HG03442 (cell line): Measurements from ENCODE around the gene MAFF.

Source experiments
- ATAC-seq: cut with Tn5 transposase; IDR thresholded peaks from one replicate; pipeline ENCODE4 v1.9.1; 2021; ENCODE audit warnings: mild to moderate bottlenecking, moderate library complexity; ENCODE audit not compliant: unreplicated experiment

MAFF gene

GRCh38 chr22:38203090-38203810 lies 1.5 kb downstream of the MAFF start:
- no peak for ATAC-seq

DNA sequence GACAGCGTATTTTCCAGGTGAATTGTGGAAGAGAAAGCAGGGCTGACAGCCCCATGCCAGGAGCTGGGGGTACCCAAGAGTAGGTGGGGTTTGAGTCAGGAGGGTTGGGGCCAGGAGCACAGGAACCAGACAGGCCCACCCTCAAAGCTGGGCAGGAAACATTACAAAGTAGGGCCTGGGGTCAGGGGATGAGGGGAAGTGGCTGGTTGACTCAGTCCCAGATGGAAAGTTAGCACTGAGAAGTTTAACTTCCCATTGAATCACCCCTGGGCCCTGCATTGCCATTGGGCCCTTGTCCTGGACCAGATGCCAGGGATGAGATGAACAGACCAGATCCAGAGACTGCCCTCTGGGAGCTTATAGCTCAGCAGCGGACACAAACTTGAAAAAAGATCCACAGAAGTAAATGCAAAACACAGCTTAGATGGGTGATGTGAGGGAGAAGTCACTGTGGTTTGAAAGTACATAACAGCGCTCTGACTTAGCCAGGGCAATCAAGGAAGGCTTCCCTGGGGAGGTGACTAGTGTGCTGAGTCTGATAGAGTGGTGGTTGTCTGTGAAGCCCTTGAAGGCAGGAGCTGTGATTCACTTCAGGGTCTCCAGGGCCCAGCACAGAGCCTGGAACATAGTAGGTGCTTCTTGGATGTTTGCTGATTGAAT lies 2.2 kb downstream of the MAFF start:
- ATAC-seq = no peak

- ATAC-seq = no peak
These were observed 3.0 kb downstream of the MAFF start for GRCh38 chr22:38204784-38205183.

DNA sequence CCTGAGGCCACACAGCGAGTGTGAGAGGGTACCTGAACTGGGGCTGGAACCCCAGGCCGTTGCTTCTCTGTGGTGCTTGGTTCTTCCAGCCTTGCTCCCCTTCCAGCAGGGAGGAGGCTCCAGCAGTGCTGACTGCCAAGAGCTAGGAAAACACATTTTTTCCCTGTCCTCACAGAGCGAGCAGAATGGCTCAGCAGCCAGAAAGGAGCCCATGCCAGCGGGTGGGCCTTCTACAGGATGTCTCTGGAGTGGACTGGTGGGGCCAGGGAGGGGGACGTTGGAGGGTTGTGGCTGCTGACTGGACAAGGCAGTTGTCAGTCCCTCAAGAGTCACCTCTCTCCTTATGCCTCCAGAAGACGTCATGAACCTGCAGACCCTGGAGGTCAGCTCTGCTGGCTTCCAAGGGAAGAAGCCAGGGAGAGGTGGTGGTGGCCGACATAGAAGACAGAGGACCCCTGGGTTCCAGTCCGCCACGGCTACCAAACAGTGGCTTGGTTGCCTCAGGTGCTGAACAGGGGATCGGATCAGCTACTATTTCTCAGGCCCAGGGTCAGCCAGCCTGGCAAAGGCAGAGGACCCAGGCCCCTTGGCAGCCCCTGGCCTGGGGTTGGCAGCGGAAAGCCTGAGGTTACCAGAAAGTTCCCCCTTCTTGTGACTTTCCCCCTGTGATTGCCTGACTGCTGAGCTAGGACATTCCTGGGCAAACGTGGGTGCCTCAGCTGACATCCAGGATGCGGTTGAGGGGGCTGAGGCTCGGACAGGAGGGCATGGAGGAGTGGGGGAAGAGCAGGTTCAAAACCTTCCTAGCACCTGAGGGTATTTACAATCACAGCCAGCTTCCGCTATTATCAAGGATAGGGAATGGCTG lies 3.7 kb downstream of the MAFF start:
- ATAC-seq = no peak

- no peak for ATAC-seq
These were observed 6.2 kb downstream of the MAFF start for GRCh38 chr22:38207898-38208432.

DNA sequence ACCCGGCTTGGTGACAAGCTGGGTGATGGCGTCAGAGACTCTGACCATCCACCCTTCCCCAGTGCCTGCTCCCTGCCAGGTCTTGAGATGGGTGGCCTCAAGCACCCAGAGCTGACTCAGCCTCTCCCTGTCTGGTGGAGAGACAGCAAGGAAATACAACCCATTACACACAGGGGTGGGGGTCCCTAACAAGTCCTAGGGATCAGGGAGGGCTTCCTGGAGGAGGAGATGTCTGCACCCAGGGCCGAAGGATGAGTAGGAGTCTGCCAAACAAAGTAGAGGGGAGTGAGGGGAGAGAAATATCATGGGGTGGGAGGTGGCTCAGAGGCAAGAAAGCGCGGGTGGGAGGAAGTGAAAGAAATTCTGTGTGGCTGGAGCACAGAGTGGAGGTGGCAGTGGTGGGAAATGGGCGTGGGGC lies 6.8 kb downstream of the MAFF start:
- no peak for ATAC-seq

DNA sequence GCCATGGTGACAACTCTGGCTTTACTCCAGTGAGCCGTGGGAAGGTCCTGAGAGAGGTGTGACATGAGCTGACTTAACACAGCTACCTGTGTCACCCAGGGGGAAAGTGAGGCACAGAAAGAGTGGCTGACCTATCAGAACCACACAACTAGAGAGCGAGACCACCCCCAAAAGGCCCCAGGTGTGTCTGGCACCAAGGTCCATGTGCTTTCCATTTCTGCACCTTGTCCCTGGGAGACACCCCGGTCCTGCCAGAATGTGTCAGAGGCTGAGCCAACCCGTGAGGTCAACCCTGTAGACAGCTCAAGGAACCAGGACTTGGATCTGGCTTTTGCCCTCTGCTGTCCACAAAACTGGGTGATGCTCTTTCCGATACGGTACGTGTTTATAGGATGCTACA lies 9.8 kb downstream of the MAFF start:
- no peak for ATAC-seq

- no peak for ATAC-seq
These were observed 10.6 kb downstream of the MAFF start for GRCh38 chr22:38212442-38212841.

DNA sequence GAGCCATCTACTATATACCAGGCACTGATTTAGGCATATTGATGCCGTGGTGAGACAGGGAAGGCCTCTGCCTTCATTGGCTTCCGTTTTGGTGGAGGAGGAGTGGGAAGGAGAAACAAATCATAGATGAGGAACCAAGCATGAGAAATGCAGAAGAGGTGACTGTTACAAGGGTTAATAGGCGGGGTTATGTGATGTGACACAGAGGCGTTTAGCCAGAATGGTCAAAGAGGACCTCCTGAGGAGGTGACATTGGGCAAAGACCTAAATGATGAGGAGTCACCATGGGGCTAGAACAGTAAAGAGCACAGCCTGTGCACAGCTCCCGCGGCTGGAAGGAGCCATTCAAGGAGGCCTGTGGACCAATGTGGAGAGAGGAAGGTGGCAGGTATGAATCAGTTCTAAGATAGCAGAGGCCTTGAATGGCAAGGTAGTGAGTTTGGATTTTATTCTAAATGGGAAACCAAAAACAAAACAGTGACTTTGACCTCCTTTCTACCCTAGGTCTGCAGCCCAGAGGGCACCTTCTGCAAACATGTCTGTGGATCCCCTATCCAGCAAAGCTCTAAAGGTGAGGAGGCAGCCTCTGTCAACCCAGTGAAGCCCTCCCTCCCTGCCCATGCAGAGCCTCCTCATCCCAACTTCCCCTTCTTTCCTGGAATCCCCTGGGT lies 11.7 kb downstream of the MAFF start:
- no peak for ATAC-seq

DNA sequence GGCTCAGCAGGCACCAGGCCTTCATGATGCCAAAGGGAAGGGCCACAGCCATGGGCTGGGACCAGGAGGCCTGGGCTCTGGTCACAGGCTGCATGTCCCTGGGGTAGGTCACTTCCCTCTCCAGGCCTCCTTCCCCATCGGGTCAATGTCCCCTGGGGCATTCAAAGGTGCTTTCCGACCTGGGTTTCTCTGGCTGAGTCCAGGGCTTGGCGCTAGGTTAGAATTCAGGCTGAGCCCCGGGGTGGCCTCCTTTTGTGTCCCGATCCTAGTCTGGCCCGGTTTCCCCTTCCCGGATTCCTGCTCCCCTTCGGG lies 12.2 kb downstream of the MAFF start:
- ATAC-seq = peak; percentile 7

DNA sequence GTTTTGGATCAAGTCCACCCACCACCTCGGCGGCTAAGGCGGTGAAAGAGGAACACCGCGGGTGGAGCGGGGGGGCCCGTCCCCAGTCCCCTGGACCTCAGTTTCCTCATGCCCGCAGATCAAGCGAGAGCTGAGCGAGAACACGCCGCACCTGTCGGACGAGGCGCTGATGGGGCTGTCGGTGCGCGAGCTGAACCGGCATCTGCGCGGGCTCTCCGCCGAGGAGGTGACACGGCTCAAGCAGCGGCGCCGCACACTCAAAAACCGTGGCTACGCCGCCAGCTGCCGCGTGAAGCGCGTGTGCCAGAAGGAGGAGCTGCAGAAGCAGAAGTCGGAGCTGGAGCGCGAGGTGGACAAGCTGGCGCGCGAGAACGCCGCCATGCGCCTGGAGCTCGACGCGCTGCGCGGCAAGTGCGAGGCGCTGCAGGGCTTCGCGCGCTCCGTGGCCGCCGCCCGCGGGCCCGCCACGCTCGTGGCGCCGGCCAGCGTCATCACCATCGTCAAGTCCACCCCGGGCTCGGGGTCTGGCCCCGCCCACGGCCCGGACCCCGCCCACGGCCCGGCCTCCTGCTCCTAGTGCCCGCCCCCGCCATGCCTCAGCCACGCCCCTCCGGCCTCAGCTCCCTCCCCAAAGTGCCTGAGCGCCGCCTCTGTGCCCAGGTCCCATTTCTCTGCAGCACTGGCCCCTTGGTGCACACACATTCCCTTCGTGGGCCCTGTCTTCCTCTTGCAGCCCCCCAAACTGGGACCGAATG lies 12.7 kb downstream of the MAFF start:
- peak; percentile 34 for ATAC-seq

DNA sequence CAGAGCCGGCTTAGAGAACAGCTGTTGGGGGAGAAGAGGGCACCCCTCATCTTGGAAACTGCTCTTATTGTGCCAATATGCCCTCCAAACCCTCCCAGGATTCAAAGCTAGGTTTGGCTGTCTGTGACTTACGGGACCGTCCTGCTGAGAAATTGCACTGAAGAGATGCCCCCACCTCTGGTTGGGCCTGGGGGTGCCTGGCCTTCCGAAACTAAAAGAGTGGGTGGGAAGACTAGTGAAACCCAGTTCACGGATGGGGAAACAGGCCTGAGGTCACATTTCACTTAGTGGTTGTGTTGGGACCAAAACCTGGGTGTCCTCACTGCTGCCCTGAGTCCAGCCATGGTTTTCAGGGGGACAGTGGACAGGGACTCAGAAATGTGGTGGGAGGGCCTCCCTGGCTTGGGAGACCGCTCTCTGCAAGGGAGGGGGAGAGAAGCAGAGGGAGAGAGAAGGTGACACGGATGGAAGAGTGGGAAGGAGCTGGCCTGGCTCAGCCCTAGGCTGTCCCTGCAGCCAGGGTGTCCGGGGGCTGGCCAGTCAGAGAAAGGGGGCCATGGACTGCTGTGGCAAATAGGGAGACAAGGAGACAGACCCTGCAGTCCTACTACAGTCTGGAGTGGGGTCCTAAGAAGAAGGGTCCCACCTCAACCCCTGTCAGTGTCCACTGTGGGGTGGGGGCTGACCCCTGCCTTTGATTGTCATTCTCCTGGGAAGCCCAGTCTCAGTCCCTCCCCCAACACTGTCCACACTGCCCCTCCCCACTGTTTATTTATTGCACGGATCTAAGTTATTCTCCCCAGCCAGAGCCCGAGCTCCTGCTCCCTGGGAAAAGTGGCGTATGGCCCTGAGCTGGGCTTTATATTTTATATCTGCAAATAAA lies 13.6 kb downstream of the MAFF start:
- ATAC-seq = no peak

- no peak for ATAC-seq
These were observed 17.1 kb downstream of the MAFF start for GRCh38 chr22:38218661-38219622.

DNA sequence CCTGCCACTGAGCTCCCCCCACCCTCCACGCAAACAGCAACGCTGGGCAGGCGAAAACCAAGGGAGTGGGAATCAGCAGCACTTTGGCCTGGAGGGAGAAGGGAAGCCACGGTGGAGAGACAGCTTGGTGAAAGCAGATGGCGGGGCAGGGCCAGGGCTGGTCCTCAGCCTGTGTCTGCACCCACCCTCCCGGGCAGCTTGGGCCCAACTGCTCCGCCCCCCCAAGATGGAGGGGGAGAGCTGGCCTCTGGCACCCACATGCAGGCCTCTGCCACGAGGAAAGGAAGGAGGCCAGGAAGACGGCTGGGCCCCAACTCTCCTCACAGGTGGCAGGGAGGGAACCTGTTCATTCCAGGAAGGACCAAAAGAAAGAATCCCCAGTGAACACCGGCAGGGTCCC lies 17.8 kb downstream of the MAFF start:
- ATAC-seq = no peak

- ATAC-seq = no peak
These were observed 18.4 kb downstream of the MAFF start for GRCh38 chr22:38220163-38220562.

DNA sequence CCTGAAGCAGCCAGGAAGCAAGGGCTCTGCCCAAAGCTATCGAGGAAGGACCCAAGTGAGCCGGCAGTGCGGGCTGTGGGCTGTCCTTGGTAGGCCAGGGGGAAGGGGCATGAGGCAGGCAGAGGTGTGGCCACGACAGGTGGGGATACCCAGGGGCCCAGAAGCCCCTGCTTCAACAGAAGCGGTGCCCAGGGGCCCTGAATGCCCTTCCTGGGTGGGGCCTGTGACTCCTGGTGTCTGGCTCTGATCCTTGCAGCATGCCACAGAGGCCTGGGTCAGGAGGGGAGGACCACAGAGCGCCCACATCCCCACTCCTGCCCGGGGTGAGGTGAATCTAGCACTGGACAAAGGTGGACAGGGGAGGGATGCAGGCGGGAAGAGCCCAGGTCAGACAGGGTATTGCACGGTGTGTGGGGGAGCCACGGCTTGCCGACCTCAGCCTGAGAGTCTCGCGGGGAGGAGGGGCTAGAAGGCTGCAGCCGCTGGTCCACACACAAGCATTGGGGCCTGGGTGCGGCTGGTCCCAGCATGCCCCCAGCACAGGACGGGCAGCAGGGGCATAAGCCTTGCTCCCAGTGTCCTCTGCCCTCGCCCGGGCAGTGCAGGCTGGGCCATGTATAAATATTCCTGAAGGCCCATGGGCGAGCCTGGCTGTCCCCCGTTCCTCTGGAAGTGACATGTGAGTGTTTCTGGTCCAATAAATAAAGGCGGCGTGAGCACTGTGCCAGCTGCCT lies 19.0 kb downstream of the MAFF start:
- no peak for ATAC-seq

DNA sequence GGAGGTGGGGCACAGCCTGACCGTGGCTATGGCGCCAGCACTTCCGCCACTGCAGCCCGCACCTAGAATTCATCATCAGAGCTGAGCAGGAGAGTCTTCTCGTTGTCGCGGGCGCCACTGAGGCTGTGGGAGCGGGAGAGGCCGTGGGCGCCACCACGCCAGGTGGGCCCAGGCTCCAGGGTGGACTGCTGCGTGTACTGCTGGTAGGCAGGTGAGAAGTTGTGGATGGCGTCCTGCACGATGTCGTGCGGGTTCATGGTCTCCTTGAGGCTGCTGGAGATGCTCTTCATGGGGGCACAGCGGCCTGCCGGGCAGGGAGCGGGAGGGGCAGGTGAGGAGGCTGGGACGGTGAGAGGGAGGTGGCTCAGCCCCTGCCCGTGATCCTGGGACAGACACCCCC lies 19.6 kb downstream of the MAFF start:
- no peak for ATAC-seq
